Neural crest cell (in vitro differentiated cells): ENCODE results near the gene TAPBPL. TPM values are rescaled to one million over a fixed set of nuclear protein-coding genes. Genes with fewer than 3 reads are reported as not detected.
A peak's percentile ranks its signal among the peaks of the same experiment; 100 is the strongest.

Experiments used
- DNase-seq: peaks from one replicate; pipeline ENCODE4 v3.0.0; 2021; ENCODE audit warnings: low read depth, mixed read lengths, low spot score
- H3K27ac Mint-ChIP-seq: one replicate; pipeline ENCODE4 v1.8.0; 2021; ENCODE audit warnings: mild to moderate bottlenecking, mixed read lengths; ENCODE audit not compliant: unreplicated experiment
- H3K27me3 Mint-ChIP-seq: 2 replicates; pipeline ENCODE4 v1.8.0; 2021; ENCODE audit warnings: low read depth, mild to moderate bottlenecking, mixed read lengths
- H3K36me3 Mint-ChIP-seq: 2 replicates; pipeline ENCODE4 v1.8.0; 2021; ENCODE audit warnings: low read depth, mild to moderate bottlenecking, mixed read lengths
- H3K4me1 Mint-ChIP-seq: 2 replicates; pipeline ENCODE4 v1.8.0; 2021; ENCODE audit warnings: mixed read lengths
- H3K4me3 Mint-ChIP-seq: one replicate; pipeline ENCODE4 v1.8.0; 2021; ENCODE audit warnings: mild to moderate bottlenecking, mixed read lengths
- H3K9me3 Mint-ChIP-seq: 2 replicates; pipeline ENCODE4 v1.8.0; 2021; ENCODE audit warnings: mixed read lengths
- total RNA-seq: library from RNA; stranded (reverse); gene quantifications from 2 replicates; pipeline ENCODE4 v1.2.1, GENCODE V29; 2021
- TF ChIP-seq, protein P1 (sequence below): fragments of 200-600 bp; sonication (generic); conservative IDR thresholded peaks from 2 replicates; pipeline ENCODE4 v1.5.0; 2021; ENCODE audit warnings: antibody characterized with exemption, mild to moderate bottlenecking

Gene TAPBPL
- total RNA-seq, 1 donor from 2014 or later = 1.2 TPM

DNA sequence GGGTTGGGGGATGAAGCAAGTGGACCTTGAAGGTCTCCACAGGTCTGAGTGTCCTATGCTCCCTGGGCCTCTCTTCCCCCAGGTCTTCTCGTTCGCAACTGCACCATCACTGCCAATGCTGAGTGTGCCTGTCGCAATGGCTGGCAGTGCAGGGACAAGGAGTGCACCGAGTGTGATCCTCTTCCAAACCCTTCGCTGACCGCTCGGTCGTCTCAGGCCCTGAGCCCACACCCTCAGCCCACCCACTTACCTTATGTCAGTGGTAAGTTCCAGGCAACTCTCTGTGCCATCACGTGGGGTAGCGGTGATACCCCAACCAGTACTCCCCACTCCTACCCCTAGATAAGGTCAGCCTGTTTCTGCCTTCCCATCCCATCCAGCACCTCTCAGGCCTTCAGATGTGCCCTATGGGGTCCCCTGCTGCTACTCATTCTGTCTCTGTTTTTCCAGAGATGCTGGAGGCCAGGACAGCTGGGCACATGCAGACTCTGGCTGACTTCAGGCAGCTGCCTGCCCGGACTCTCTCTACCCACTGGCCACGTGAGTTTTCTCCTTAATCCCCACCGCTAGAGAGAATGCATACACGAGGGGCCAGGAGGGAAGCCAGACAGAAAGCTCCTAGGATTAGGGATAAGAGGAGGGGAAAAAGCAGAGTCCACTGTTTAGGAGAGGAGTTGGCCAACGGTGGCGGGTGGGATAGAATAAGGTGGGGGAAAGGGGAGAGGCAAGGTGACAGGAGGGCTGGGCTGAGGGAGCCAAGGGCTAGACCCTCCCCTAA lies 1.6 kb upstream of the TAPBPL start:
- H3K4me3 Mint-ChIP-seq = peak overlapping the region; percentile 87
- DNase-seq = no peak

DNA sequence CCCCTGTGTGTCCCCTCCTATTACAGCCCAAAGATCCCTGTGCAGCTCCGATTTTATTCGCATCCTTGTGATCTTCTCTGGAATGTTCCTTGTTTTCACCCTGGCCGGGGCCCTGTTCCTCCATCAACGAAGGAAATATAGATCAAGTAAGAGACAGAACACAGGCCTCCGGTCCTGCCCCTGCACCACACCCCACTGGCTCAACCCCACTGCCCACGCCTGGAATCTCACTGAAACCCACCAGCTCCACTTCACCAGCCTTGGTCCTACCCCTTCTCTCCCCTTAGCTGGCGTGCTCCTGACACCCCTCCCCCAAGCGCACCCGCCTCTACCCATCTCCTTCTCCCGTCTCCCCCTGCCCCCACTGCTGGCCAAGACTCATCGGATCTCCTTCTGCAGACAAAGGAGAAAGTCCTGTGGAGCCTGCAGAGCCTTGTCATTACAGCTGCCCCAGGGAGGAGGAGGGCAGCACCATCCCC lies 934 bp upstream of the TAPBPL start:
- no peak for DNase-seq
- Mint-ChIP-seq H3K36me3 (no peaks in the 10 kb centered on the region), H3K27ac (peak overlapping the region; percentile 83), H3K27me3 (no peaks in the 10 kb centered on the region), H3K4me3 (peak overlapping the region; percentile 87), H3K4me1 (peaks cover 26% of the 10 kb centered on the region), H3K9me3 (no peaks in the 10 kb centered on the region)
- TF ChIP-seq, protein P1, sequence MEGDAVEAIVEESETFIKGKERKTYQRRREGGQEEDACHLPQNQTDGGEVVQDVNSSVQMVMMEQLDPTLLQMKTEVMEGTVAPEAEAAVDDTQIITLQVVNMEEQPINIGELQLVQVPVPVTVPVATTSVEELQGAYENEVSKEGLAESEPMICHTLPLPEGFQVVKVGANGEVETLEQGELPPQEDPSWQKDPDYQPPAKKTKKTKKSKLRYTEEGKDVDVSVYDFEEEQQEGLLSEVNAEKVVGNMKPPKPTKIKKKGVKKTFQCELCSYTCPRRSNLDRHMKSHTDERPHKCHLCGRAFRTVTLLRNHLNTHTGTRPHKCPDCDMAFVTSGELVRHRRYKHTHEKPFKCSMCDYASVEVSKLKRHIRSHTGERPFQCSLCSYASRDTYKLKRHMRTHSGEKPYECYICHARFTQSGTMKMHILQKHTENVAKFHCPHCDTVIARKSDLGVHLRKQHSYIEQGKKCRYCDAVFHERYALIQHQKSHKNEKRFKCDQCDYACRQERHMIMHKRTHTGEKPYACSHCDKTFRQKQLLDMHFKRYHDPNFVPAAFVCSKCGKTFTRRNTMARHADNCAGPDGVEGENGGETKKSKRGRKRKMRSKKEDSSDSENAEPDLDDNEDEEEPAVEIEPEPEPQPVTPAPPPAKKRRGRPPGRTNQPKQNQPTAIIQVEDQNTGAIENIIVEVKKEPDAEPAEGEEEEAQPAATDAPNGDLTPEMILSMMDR = no peak

More for the DNA sequence above, 1.6 kb upstream of the TAPBPL start:
- H3K27ac Mint-ChIP-seq = no peak overlapping the region
- no peaks in the 10 kb centered on the region for H3K9me3 Mint-ChIP-seq
- H3K4me1 Mint-ChIP-seq = peaks cover 26% of the 10 kb centered on the region
- no peaks in the 10 kb centered on the region for H3K36me3 Mint-ChIP-seq
- no peaks in the 10 kb centered on the region for H3K27me3 Mint-ChIP-seq
- TF ChIP-seq, protein P1 = no peak

DNA sequence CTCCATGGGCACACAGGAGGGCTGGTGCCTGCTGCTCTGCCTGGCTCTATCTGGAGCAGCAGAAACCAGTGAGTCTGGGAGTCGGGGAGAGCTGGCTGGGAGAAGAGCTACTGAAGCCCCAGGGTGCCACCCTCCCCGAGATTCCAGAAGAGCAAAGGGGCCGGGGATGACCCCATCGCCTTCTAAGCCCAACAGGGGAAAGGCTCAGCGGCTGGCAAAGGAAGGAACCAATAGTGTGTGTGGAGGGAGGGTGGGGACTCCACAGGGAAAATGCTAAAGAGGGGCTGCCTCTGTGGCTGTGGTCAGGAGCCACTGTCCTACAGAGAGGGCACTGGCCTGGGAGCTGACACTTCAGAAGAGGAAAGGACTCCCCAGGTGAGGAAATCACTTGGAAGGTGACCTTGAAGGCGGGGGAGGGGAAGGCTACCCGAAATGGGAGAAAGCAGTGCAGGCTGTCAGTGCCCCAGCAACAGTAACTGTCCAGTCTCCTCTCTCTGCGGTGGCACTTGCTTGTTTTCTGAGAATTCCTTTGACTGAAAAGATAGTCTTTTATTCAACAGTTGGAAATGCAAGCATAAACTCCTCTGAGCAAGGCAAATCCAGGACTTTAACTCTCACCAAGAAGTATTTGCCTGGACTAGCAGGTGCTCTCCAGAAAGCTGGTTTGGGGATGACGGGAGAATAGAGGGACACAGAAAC lies 552 bp downstream of the TAPBPL start:
- H3K27me3 Mint-ChIP-seq = no peaks in the 10 kb centered on the region
- TF ChIP-seq, protein P1 = no peak

DNA sequence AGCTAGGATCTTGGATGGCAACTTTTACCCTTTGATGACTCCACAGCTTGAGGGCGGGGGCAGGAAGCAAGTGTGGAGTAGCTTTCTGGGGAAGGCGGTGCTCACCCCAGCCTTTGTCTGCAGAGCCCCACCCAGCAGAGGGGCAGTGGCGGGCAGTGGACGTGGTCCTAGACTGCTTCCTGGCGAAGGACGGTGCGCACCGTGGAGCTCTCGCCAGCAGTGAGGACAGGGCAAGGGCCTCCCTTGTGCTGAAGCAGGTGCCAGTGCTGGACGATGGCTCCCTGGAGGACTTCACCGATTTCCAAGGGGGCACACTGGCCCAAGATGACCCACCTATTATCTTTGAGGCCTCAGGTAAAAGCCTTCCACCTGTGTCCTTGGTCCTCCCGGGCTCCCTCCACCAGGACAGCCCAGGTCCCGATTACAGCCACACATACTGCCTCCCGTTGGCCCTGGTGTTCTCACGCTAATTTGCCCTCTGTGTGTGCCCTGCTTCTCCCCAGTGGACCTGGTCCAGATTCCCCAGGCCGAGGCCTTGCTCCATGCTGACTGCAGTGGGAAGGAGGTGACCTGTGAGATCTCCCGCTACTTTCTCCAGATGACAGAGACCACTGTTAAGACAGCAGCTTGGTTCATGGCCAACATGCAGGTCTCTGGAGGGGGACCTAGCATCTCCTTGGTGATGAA lies 1.2 kb downstream of the TAPBPL start:
- no peak overlapping the region for H3K27ac Mint-ChIP-seq
- no peaks in the 10 kb centered on the region for H3K27me3 Mint-ChIP-seq
- TF ChIP-seq, protein P1 = no peak
- H3K36me3 Mint-ChIP-seq = no peaks in the 10 kb centered on the region
- H3K4me3 Mint-ChIP-seq = no peak overlapping the region
- no peaks in the 10 kb centered on the region for H3K9me3 Mint-ChIP-seq
- DNase-seq = no peak
- H3K4me1 Mint-ChIP-seq = peaks cover 26% of the 10 kb centered on the region

More for the DNA sequence above, 552 bp downstream of the TAPBPL start:
- peaks cover 26% of the 10 kb centered on the region for H3K4me1 Mint-ChIP-seq
- no peaks in the 10 kb centered on the region for H3K36me3 Mint-ChIP-seq
- peak overlapping the region; percentile 92 for H3K27ac Mint-ChIP-seq
- no peaks in the 10 kb centered on the region for H3K9me3 Mint-ChIP-seq
- DNase-seq = no peak
- H3K4me3 Mint-ChIP-seq = peak overlapping the region; percentile 87

DNA sequence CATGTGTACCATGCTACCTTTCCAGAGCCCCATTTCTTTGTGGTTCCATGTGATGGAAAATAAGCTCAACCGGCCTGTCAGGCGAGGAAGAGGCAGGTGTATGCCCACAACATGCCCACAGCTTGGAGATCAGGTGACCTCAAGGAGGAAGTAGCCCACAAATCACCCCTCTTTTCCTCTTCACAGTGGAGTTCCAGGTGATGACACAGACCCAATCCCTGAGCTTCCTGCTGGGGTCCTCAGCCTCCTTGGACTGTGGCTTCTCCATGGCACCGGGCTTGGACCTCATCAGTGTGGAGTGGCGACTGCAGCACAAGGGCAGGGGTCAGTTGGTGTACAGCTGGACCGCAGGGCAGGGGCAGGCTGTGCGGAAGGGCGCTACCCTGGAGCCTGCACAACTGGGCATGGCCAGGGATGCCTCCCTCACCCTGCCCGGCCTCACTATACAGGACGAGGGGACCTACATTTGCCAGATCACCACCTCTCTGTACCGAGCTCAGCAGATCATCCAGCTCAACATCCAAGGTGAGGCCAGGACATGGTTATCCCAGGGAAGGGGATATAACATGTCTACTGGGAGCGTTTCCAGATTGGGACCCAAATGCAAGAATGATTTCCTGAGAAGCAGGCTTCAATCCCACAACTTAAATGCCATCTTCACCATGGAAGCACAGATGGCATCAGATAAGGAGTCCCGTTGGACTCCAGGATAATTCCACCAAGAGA lies 5.5 kb downstream of the TAPBPL start:
- H3K9me3 Mint-ChIP-seq = no peaks in the 10 kb centered on the region
- TF ChIP-seq, protein P1 = no peak
- no peak overlapping the region for H3K27ac Mint-ChIP-seq
- peaks cover 8% of the 10 kb centered on the region for H3K4me1 Mint-ChIP-seq
- H3K4me3 Mint-ChIP-seq = no peak overlapping the region
- no peaks in the 10 kb centered on the region for H3K27me3 Mint-ChIP-seq
- no peak for DNase-seq
- H3K36me3 Mint-ChIP-seq = peaks cover 4% of the 10 kb centered on the region
